HepG2 (cell line): ENCODE data around the gene ISG20L2. TPM values are rescaled to one million over a fixed set of nuclear protein-coding genes. Genes with fewer than 3 reads are reported as not detected.

ENCODE experiments used
- ATAC-seq: fragments of 200-7000 bp; cut with Tn5 transposase; 3 replicates; pipeline ENCODE4 v1.9.1; 2020; ENCODE audit warnings: mild to moderate bottlenecking, moderate library complexity
- BruUV-seq: library from RNA; stranded (reverse); fragments of 400-500 nt; replicated peaks from 2 replicates; lab custom pipeline; 2021; lab: Mats Ljungman, UMichigan
- CTCF ChIA-PET: fragments of 300-600 bp; formaldehyde crosslinking; extraction: SDS; loops from one replicate; lab custom pipeline; 2021; ENCODE audit warnings: low total read pairs, inconsistent platforms, low intra/inter-chr PET ratio; lab: Yijun Ruan, JAX
- POLR2A ChIA-PET: fragments of 350-600 bp; sonication (Branson Sonifier 250); formaldehyde crosslinking; loops from one replicate; lab custom pipeline; 2020; ENCODE audit warnings: antibody characterized with exemption, inconsistent platforms; lab: Yijun Ruan, JAX
- DNase-seq: peaks from one replicate; pipeline ENCODE4 v3.0.0-alpha.2; 2015; ENCODE audit warnings: low spot score
- FAIRE-seq: peaks from 3 replicates; lab custom pipeline; 2011; peaks lifted over from hg19 to GRCh38; lab: Jason Lieb, UNC
- H2AFZ ChIP-seq: one replicate; pipeline ENCODE4 v1.6.1; 2011; ENCODE audit warnings: low read length, inconsistent platforms
- H3K27ac ChIP-seq: fragments of 300-600 bp; 3 replicates; pipeline ENCODE4 v1.8.0; 2011; ENCODE audit warnings: mixed run types, mild to moderate bottlenecking, mixed read lengths, low read length, inconsistent platforms; ENCODE audit not compliant: insufficient read depth; ENCODE audit errors: extremely low read length
- H3K27me3 ChIP-seq, 2 experiments: fragments of 200-600 bp in 1 of 2; 2 replicates in 1 of 2; 3 replicates in 1 of 2; pipeline versions ENCODE4 v1.6.0 to v1.8.0; 2011; ENCODE audit warnings: low read length in 2 of 2, mild to moderate bottlenecking in 2 of 2, moderate library complexity in 2 of 2, inconsistent platforms in 1 of 2; ENCODE audit not compliant: insufficient read depth in 2 of 2, control insufficient read depth in 1 of 2
- H3K36me3 ChIP-seq, 2 experiments: fragments of 200-600 bp in 1 of 2; replicated peaks in 1 of 2; 2 replicates in 1 of 2; 3 replicates in 1 of 2; pipeline versions ENCODE4 v1.5.1 to v1.8.0; 2011; ENCODE audit warnings: low read length in 2 of 2, inconsistent platforms in 1 of 2; ENCODE audit not compliant: insufficient read depth in 2 of 2, control insufficient read depth in 1 of 2
- H3K4me1 ChIP-seq: 2 replicates; pipeline ENCODE4 v1.5.1; 2012; ENCODE audit warnings: low read length, inconsistent platforms; ENCODE audit not compliant: insufficient read depth
- H3K4me2 ChIP-seq: 2 replicates; pipeline ENCODE4 v1.6.0; 2011; ENCODE audit warnings: low read depth, low read length, inconsistent platforms
- H3K4me3 ChIP-seq, 3 experiments: fragments of 200-600 bp in 1 of 3; sonication (generic), shearing (Covaris generic) in 1 of 3; replicated peaks in 1 of 3; 2 replicates each; pipeline ENCODE4 v1.5.1; 2011 to 2016; ENCODE audit warnings: low read length in 3 of 3, inconsistent platforms in 2 of 3, low read depth in 2 of 3, mild to moderate bottlenecking in 2 of 3, control low read depth in 1 of 3, mixed read lengths in 1 of 3; ENCODE audit not compliant: insufficient read depth in 1 of 3
- H3K79me2 ChIP-seq: one replicate; pipeline ENCODE4 v1.6.1; 2011; ENCODE audit warnings: low read length, inconsistent platforms; ENCODE audit not compliant: insufficient read depth
- H3K9ac ChIP-seq: 2 replicates; pipeline ENCODE4 v1.6.0; 2011; ENCODE audit warnings: mild to moderate bottlenecking, low read depth, low read length, inconsistent platforms; ENCODE audit not compliant: insufficient read depth
- H3K9me3 ChIP-seq: 2 replicates; pipeline ENCODE4 v1.5.1; 2012; ENCODE audit warnings: mild to moderate bottlenecking, low read length
- H4K20me1 ChIP-seq: 2 replicates; pipeline ENCODE4 v1.6.0; 2011; ENCODE audit warnings: inconsistent platforms, mild to moderate bottlenecking, low read length, moderate library complexity; ENCODE audit not compliant: insufficient read depth
- KDM3A ChIP-seq: IDR thresholded peaks from 2 replicates; pipeline ENCODE4 v1.6.1; 2018; ENCODE audit warnings: low read depth, missing compliant biosample characterization
- MYNN ChIP-seq: sonication (generic); formaldehyde crosslinking; IDR thresholded peaks from 2 replicates; pipeline ENCODE4 v1.4.0; 2020; ENCODE audit warnings: mild to moderate bottlenecking, low read depth, missing genetic modification reagents
- NFE2L2 ChIP-seq: fragments of 150-350 bp; IDR thresholded peaks from 2 replicates; pipeline ENCODE4 v1.6.1; 2014; ENCODE audit warnings: low read length
- NR2C2 ChIP-seq: sonication (generic); formaldehyde crosslinking; IDR thresholded peaks from 2 replicates; pipeline ENCODE4 v1.4.0; 2020; ENCODE audit warnings: missing genetic modification reagents, mild to moderate bottlenecking, moderate library complexity, borderline replicate concordance
- ZNF362 ChIP-seq: sonication (generic); formaldehyde crosslinking; IDR thresholded peaks from 2 replicates; pipeline ENCODE4 v1.4.0; 2020; ENCODE audit warnings: missing genetic modification reagents, mild to moderate bottlenecking, borderline replicate concordance
- ZNF451 ChIP-seq: sonication (generic); formaldehyde crosslinking; IDR thresholded peaks from 2 replicates; pipeline ENCODE4 v1.5.0; 2020; ENCODE audit warnings: mild to moderate bottlenecking, missing genetic modification reagents
- ZNF616 ChIP-seq: sonication (generic); formaldehyde crosslinking; IDR thresholded peaks from 2 replicates; pipeline ENCODE4 v1.5.0; 2020; ENCODE audit warnings: low read depth, mild to moderate bottlenecking, missing genetic modification reagents
- WGBS: methylation state at CpG from one replicate; pipeline ENCODE4 v1.1.6; 2017; ENCODE audit warnings: low lambda C conversion rate; 5-methylcytosine and 5-hydroxymethylcytosine counted together
- in situ Hi-C: cut with HindIII; loops from 2 replicates; pipeline ENCODE4 v1.10.0; 2017; ENCODE audit warnings: low pct_unique_long_range_greater_than_20kb; ENCODE audit not compliant: extremely low pct_ligation_motif_present
- intact Hi-C: fragments of 100-400 bp; cut with micrococcal nuclease; formaldehyde crosslinking; loops from one replicate; pipeline ENCODE4 v1.10.0; 2022; ENCODE audit not compliant: unreplicated experiment
- polyA plus RNA-seq, 8 experiments: library from polyadenylated mRNA; depleted of rRNA in 3 of 8; stranded (reverse) in 7 of 8; unstranded in 1 of 8; fragments of >200 nt; fragmentation: Illumina TruSeq in 4 of 8; extraction: Trizol in 4 of 8; gene quantifications; 2 replicates each; pipeline versions ENCODE4 v1.2.1 to v1.2.3, GENCODE V29; 2011 to 2016; ENCODE audit warnings: low read depth in 4 of 8, missing spikeins in 1 of 8, mixed read lengths in 1 of 8; ENCODE audit not compliant: insufficient read depth in 1 of 8
- total RNA-seq, 5 experiments: library from RNA; depleted of rRNA; stranded (reverse); fragments of >200 nt; fragmentation: Illumina TruSeq; extraction: Trizol; gene quantifications; 2 replicates each; pipeline ENCODE4 v1.2.3, GENCODE V29; 2016; ENCODE audit warnings: low read depth in 1 of 5

The ISG20L2 gene
- total and polyA plus RNA-seq, 2 of the 13 experiments (the other 11 are each of a cell fraction or from before 2014, with no cell fraction given): 19.8 to 21.3 TPM

DNA sequence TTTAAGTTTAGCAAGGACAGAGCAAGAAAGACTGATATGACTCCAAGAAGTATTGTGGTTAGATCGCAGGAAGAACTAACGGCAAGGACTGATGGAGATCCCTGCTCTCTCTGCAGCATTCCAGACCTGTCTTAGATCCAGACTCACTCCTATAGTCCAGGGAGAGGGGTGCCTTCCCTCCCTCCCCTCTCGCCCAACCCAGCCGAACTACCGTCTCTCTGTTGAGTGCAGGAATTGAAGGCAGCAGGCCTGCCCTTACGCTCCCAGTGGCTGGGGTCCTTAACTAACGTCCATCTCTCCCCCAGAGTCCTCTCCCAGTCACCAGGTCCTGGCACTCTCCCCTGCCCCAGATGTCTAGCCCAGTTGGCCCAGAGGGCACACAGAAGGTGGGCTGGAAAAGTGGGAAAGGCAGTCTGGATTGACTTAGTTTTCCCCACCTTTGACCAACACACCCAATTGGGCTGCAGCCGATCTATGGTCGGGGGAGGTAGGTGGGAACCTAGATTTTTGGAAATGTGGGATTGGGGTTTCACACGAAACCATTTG is 24.3 kb downstream of the ISG20L2 start:
- ATAC-seq (no peak), FAIRE-seq (no peak), DNase-seq (no peak)
- in situ Hi-C loops: no loop called here
- intact Hi-C loops: no loop called here
- CTCF ChIA-PET: interaction anchor here (3.0 kb wide), 1 partner anchor 15 kb away, joined by 30 read pairs; no protein-coding TSS in a partner anchor
- H3K27ac ChIP-seq: no peak overlapping the region
- no peaks in the 10 kb centered on the region for H3K79me2 ChIP-seq
- no peak for TF ChIP-seq ZNF451
- no peak for TF ChIP-seq ZNF362
- BruUV-seq: no TSS peak
- peak overlapping the region in 1 of 3 experiments; percentile 66; a peak in 1 of 6 replicates for H3K4me3 ChIP-seq
- no peaks in the 10 kb centered on the region for H3K36me3 ChIP-seq
- no peaks in the 10 kb centered on the region for H3K9me3 ChIP-seq
- POLR2A ChIA-PET: interaction anchor here (1.4 kb wide), 1 partner anchor 24 kb away, joined by 3 read pairs; the partner anchor contains the start of genes ISG20L2 and METTL25B
- H4K20me1 ChIP-seq: no peaks in the 10 kb centered on the region
- no peak overlapping the region for H2AFZ ChIP-seq
- 35% methylated on average over 10 of the region's 10 CpGs for WGBS
- no peak overlapping the region for H3K4me2 ChIP-seq
- H3K9ac ChIP-seq: no peak overlapping the region
- H3K27me3 ChIP-seq: peaks cover 8 to 70% of the 10 kb centered on the region in 2 experiments
- H3K4me1 ChIP-seq: peaks cover 25% of the 10 kb centered on the region

- no peak overlapping the region for H3K9ac ChIP-seq
- no peak overlapping the region for H2AFZ ChIP-seq
- no peak overlapping the region for H3K4me3 ChIP-seq
- TF ChIP-seq NFE2L2: no peak
- no peak for TF ChIP-seq KDM3A
- no peak for TF ChIP-seq MYNN (CRISPR knock-in tag)
- no peak for TF ChIP-seq ZNF616 (CRISPR knock-in tag)
- no peak for TF ChIP-seq NR2C2 (CRISPR knock-in tag)
- no peak for FAIRE-seq
- no peak overlapping the region for H3K27ac ChIP-seq
- no peak overlapping the region for H3K4me2 ChIP-seq
- intact Hi-C loops: no loop called here
- no peak for DNase-seq
- in situ Hi-C loops: no loop called here
- peaks cover 25% of the 10 kb centered on the region for H3K4me1 ChIP-seq
- CTCF ChIA-PET: no interaction called here
- no peaks in the 10 kb centered on the region for H3K36me3 ChIP-seq
- no peaks in the 10 kb centered on the region for H3K9me3 ChIP-seq
- no peak for ATAC-seq
- peaks cover 8 to 69% of the 10 kb centered on the region in 2 experiments for H3K27me3 ChIP-seq
- BruUV-seq: no TSS peak
- H3K79me2 ChIP-seq: no peaks in the 10 kb centered on the region
- POLR2A ChIA-PET: interaction anchor here (1.4 kb wide), 1 partner anchor 25 kb away, joined by 3 read pairs; the partner anchor contains the start of genes ISG20L2 and METTL25B
- 33% methylated on average over 1 of the region's 4 CpGs for WGBS
- no peaks in the 10 kb centered on the region for H4K20me1 ChIP-seq
Measured at GRCh38 chr1:156703741-156704140, 24.8 kb downstream of the ISG20L2 start.
